HepG2 (cell line): ENCODE measurements around the gene CAPZB. TPM values are rescaled to one million over a fixed set of nuclear protein-coding genes. Genes with fewer than 3 reads are reported as not detected.
"Not testable (repeated sequence)": the region's sequence is repeated elsewhere in the genome, so short reads cannot be mapped to it uniquely, and the experiment has no call there.

Experiments
- ATAC-seq: fragments of 200-7000 bp; cut with Tn5 transposase; 3 replicates; pipeline ENCODE4 v1.9.1; 2020; ENCODE audit warnings: mild to moderate bottlenecking, moderate library complexity
- BruUV-seq: library from RNA; stranded (reverse); fragments of 400-500 nt; replicated peaks from 2 replicates; lab custom pipeline; 2021; lab: Mats Ljungman, UMichigan
- CTCF ChIA-PET: fragments of 300-600 bp; formaldehyde crosslinking; extraction: SDS; loops from one replicate; lab custom pipeline; 2021; ENCODE audit warnings: low total read pairs, inconsistent platforms, low intra/inter-chr PET ratio; lab: Yijun Ruan, JAX
- POLR2A ChIA-PET: fragments of 350-600 bp; sonication (Branson Sonifier 250); formaldehyde crosslinking; loops from one replicate; lab custom pipeline; 2020; ENCODE audit warnings: antibody characterized with exemption, inconsistent platforms; lab: Yijun Ruan, JAX
- DNase-seq: peaks from one replicate; pipeline ENCODE4 v3.0.0-alpha.2; 2015; ENCODE audit warnings: low spot score
- FAIRE-seq: peaks from 3 replicates; lab custom pipeline; 2011; peaks lifted over from hg19 to GRCh38; lab: Jason Lieb, UNC
- H2AFZ ChIP-seq: one replicate; pipeline ENCODE4 v1.6.1; 2011; ENCODE audit warnings: low read length, inconsistent platforms
- H3K27ac ChIP-seq: fragments of 300-600 bp; 3 replicates; pipeline ENCODE4 v1.8.0; 2011; ENCODE audit warnings: mixed run types, mild to moderate bottlenecking, mixed read lengths, low read length, inconsistent platforms; ENCODE audit not compliant: insufficient read depth; ENCODE audit errors: extremely low read length
- H3K27me3 ChIP-seq, 2 experiments: fragments of 200-600 bp in 1 of 2; 2 replicates in 1 of 2; 3 replicates in 1 of 2; pipeline versions ENCODE4 v1.6.0 to v1.8.0; 2011; ENCODE audit warnings: low read length in 2 of 2, mild to moderate bottlenecking in 2 of 2, moderate library complexity in 2 of 2, inconsistent platforms in 1 of 2; ENCODE audit not compliant: insufficient read depth in 2 of 2, control insufficient read depth in 1 of 2
- H3K36me3 ChIP-seq, 2 experiments: fragments of 200-600 bp in 1 of 2; replicated peaks in 1 of 2; 2 replicates in 1 of 2; 3 replicates in 1 of 2; pipeline versions ENCODE4 v1.5.1 to v1.8.0; 2011; ENCODE audit warnings: low read length in 2 of 2, inconsistent platforms in 1 of 2; ENCODE audit not compliant: insufficient read depth in 2 of 2, control insufficient read depth in 1 of 2
- H3K4me1 ChIP-seq: 2 replicates; pipeline ENCODE4 v1.5.1; 2012; ENCODE audit warnings: low read length, inconsistent platforms; ENCODE audit not compliant: insufficient read depth
- H3K4me2 ChIP-seq: 2 replicates; pipeline ENCODE4 v1.6.0; 2011; ENCODE audit warnings: low read depth, low read length, inconsistent platforms
- H3K4me3 ChIP-seq, 3 experiments: fragments of 200-600 bp in 1 of 3; sonication (generic), shearing (Covaris generic) in 1 of 3; replicated peaks in 1 of 3; 2 replicates each; pipeline ENCODE4 v1.5.1; 2011 to 2016; ENCODE audit warnings: low read length in 3 of 3, inconsistent platforms in 2 of 3, low read depth in 2 of 3, mild to moderate bottlenecking in 2 of 3, control low read depth in 1 of 3, mixed read lengths in 1 of 3; ENCODE audit not compliant: insufficient read depth in 1 of 3
- H3K79me2 ChIP-seq: one replicate; pipeline ENCODE4 v1.6.1; 2011; ENCODE audit warnings: low read length, inconsistent platforms; ENCODE audit not compliant: insufficient read depth
- H3K9ac ChIP-seq: 2 replicates; pipeline ENCODE4 v1.6.0; 2011; ENCODE audit warnings: mild to moderate bottlenecking, low read depth, low read length, inconsistent platforms; ENCODE audit not compliant: insufficient read depth
- H3K9me3 ChIP-seq: 2 replicates; pipeline ENCODE4 v1.5.1; 2012; ENCODE audit warnings: mild to moderate bottlenecking, low read length
- H4K20me1 ChIP-seq: 2 replicates; pipeline ENCODE4 v1.6.0; 2011; ENCODE audit warnings: inconsistent platforms, mild to moderate bottlenecking, low read length, moderate library complexity; ENCODE audit not compliant: insufficient read depth
- KDM3A ChIP-seq: IDR thresholded peaks from 2 replicates; pipeline ENCODE4 v1.6.1; 2018; ENCODE audit warnings: low read depth, missing compliant biosample characterization
- MNT ChIP-seq: fragments of 450-650 bp; IDR thresholded peaks from 2 replicates; pipeline ENCODE4 v1.6.1; 2016
- MTA3 ChIP-seq: sonication (generic); formaldehyde crosslinking; IDR thresholded peaks from 2 replicates; pipeline ENCODE4 v1.4.0; 2020; ENCODE audit warnings: missing genetic modification reagents
- NAIF1 ChIP-seq: sonication (generic); formaldehyde crosslinking; IDR thresholded peaks from 2 replicates; pipeline ENCODE4 v1.5.0; 2020; ENCODE audit warnings: mild to moderate bottlenecking, missing genetic modification reagents, borderline replicate concordance
- NR2F6 ChIP-seq, 2 experiments: IDR thresholded peaks; 2 replicates each; pipeline ENCODE4 v1.6.1; 2016; ENCODE audit warnings: antibody characterized with exemption in 1 of 2, mild to moderate bottlenecking in 1 of 2
- SNAPC2 ChIP-seq: sonication (generic); formaldehyde crosslinking; IDR thresholded peaks from 2 replicates; pipeline ENCODE4 v1.8.1; 2022; ENCODE audit warnings: mild to moderate bottlenecking, missing genetic modification reagents
- TAF15 ChIP-seq: fragments of 200-400 bp; formaldehyde crosslinking; IDR thresholded peaks from one replicate; pipeline ENCODE4 v1.6.1; 2018; ENCODE audit warnings: mild to moderate bottlenecking, low read depth, low read length; ENCODE audit not compliant: poor library complexity, severe bottlenecking
- TCF7L2 ChIP-seq: IDR thresholded peaks from 2 replicates; pipeline ENCODE4 v1.6.1; 2011; ENCODE audit warnings: mild to moderate bottlenecking, low read depth, low read length, moderate library complexity
- ZNF263 ChIP-seq: sonication (generic); formaldehyde crosslinking; IDR thresholded peaks from 2 replicates; pipeline ENCODE4 v1.4.0; 2020; ENCODE audit warnings: missing genetic modification reagents
- ZNF326 ChIP-seq: sonication (generic); formaldehyde crosslinking; IDR thresholded peaks from 2 replicates; pipeline ENCODE4 v1.4.0; 2020; ENCODE audit warnings: missing genetic modification reagents, borderline replicate concordance
- WGBS: methylation state at CpG from one replicate; pipeline ENCODE4 v1.1.6; 2017; ENCODE audit warnings: low lambda C conversion rate; 5-methylcytosine and 5-hydroxymethylcytosine counted together
- in situ Hi-C: cut with HindIII; loops from 2 replicates; pipeline ENCODE4 v1.10.0; 2017; ENCODE audit warnings: low pct_unique_long_range_greater_than_20kb; ENCODE audit not compliant: extremely low pct_ligation_motif_present
- intact Hi-C: fragments of 100-400 bp; cut with micrococcal nuclease; formaldehyde crosslinking; loops from one replicate; pipeline ENCODE4 v1.10.0; 2022; ENCODE audit not compliant: unreplicated experiment
- polyA plus RNA-seq, 8 experiments: library from polyadenylated mRNA; depleted of rRNA in 3 of 8; stranded (reverse) in 7 of 8; unstranded in 1 of 8; fragments of >200 nt; fragmentation: Illumina TruSeq in 4 of 8; extraction: Trizol in 4 of 8; gene quantifications; 2 replicates each; pipeline versions ENCODE4 v1.2.1 to v1.2.3, GENCODE V29; 2011 to 2016; ENCODE audit warnings: low read depth in 4 of 8, missing spikeins in 1 of 8, mixed read lengths in 1 of 8; ENCODE audit not compliant: insufficient read depth in 1 of 8
- total RNA-seq, 5 experiments: library from RNA; depleted of rRNA; stranded (reverse); fragments of >200 nt; fragmentation: Illumina TruSeq; extraction: Trizol; gene quantifications; 2 replicates each; pipeline ENCODE4 v1.2.3, GENCODE V29; 2016; ENCODE audit warnings: low read depth in 1 of 5
- TF ChIP-seq, protein P1 (sequence below): sonication (generic); formaldehyde crosslinking; IDR thresholded peaks from 2 replicates; pipeline ENCODE4 v1.9.0; 2021; ENCODE audit warnings: missing genetic modification reagents, borderline replicate concordance

Gene CAPZB
- total and polyA plus RNA-seq, 2 of the 13 experiments (the other 11 are each of a cell fraction or from before 2014, with no cell fraction given): 58.9 to 76.9 TPM

- no peak for TF ChIP-seq MNT
- no peak for TF ChIP-seq KDM3A (CRISPR knock-in tag)
- TF ChIP-seq TAF15: no peak
Measured at GRCh38 chr1:19505693-19506457, 20.5 kb upstream of the CAPZB start (continued).

GRCh38 chr1:19504796-19505692 lies 19.7 kb upstream of the CAPZB start:
- intact Hi-C loops (no loop called here), in situ Hi-C loops (no loop called here)
- Histone ChIP-seq H3K4me2 (no peak overlapping the region), H3K4me3 (no peak overlapping the region), H3K9me3 (no peaks in the 10 kb centered on the region), H4K20me1 (no peaks in the 10 kb centered on the region), H3K27ac (no peak overlapping the region), H3K9ac (no peak overlapping the region), H3K4me1 (peaks cover 27% of the 10 kb centered on the region), H3K36me3 (no peaks in the 10 kb centered on the region), H3K79me2 (no peaks in the 10 kb centered on the region), H2AFZ (no peak overlapping the region), H3K27me3 (no peaks in the 10 kb centered on the region; a peak in 1 of 5 replicates)
- ATAC-seq (no peak), DNase-seq (no peak), FAIRE-seq (no peak)
- TF ChIP-seq, protein P1, sequence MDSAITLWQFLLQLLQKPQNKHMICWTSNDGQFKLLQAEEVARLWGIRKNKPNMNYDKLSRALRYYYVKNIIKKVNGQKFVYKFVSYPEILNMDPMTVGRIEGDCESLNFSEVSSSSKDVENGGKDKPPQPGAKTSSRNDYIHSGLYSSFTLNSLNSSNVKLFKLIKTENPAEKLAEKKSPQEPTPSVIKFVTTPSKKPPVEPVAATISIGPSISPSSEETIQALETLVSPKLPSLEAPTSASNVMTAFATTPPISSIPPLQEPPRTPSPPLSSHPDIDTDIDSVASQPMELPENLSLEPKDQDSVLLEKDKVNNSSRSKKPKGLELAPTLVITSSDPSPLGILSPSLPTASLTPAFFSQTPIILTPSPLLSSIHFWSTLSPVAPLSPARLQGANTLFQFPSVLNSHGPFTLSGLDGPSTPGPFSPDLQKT (CRISPR knock-in tag): no peak
- TF ChIP-seq MTA3 (CRISPR knock-in tag) (no peak), ZNF263 (CRISPR knock-in tag) (0 out of 2 replicates have a peak, but pooled peaks have one; percentile 18), NR2F6 (IDR thresholded peaks at IDR 0.05) (peak; percentile 62; the same call in 1 of the 2 replicates), NR2F6 (CRISPR knock-in tag; IDR thresholded peaks at IDR 0.05) (no peak), ZNF326 (CRISPR knock-in tag) (no peak), TCF7L2 (no peak), SNAPC2 (CRISPR knock-in tag) (no peak), NAIF1 (no peak)
- ChIA-PET CTCF (no interaction called here), POLR2A (no interaction called here)
- BruUV-seq: no TSS peak
- 4% methylated on average over 6 of the region's 6 CpGs for WGBS

DNA sequence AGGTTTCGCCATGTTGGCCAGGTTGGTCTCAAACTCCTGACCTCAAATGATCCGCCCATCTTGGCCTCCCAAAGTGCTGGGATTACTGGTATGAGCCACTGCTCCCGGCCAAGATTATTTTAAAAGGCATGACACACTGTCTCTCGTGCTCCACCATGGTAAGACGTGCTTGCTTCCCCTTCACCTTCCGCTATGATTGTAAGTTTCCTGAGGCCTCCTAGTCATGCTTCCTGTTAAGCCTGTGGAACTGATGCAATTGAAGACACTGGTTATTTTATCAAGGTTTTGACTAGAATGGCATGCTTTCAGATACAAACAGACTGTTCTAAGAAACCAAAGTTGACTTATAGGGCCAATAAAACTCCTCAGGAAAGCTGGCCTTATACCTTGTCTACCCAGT lies 16.9 kb upstream of the CAPZB start:
- H3K4me1 ChIP-seq: peaks cover 27% of the 10 kb centered on the region
- in situ Hi-C loops, H3K9me3 ChIP-seq, POLR2A ChIA-PET, H3K36me3 ChIP-seq, BruUV-seq, DNase-seq, H3K4me2 ChIP-seq, CTCF ChIA-PET, H3K79me2 ChIP-seq, H4K20me1 ChIP-seq, intact Hi-C loops, H3K9ac ChIP-seq, H3K27ac ChIP-seq, ATAC-seq, H3K4me3 ChIP-seq, H2AFZ ChIP-seq, H3K27me3 ChIP-seq, FAIRE-seq: not testable (repeated sequence)
- WGBS: 72% methylated on average over 6 of the region's 6 CpGs
